Hepatocyte (in vitro differentiated cells): ENCODE data around the gene MCHR2. TPM values are rescaled to one million over a fixed set of nuclear protein-coding genes. Genes with fewer than 3 reads are reported as not detected.

ENCODE experiments used
- DNase-seq: peaks from one replicate; pipeline ENCODE4 v3.0.0-alpha.2; 2016; ENCODE audit warnings: low spot score
- H2AFZ ChIP-seq: fragments of 200-600 bp; sonication (generic); 2 replicates; pipeline ENCODE4 v1.6.0; 2016; ENCODE audit warnings: antibody characterized with exemption, mild to moderate bottlenecking
- H3K27ac ChIP-seq: fragments of 200-600 bp; sonication (generic); 2 replicates; pipeline ENCODE4 v1.5.1; 2016; ENCODE audit warnings: mild to moderate bottlenecking
- H3K27me3 ChIP-seq: fragments of 200-600 bp; sonication (generic); 2 replicates; pipeline ENCODE4 v1.6.1; 2016
- H3K36me3 ChIP-seq: fragments of 200-600 bp; sonication (generic); replicated peaks from 2 replicates; pipeline ENCODE4 v1.5.1; 2016; ENCODE audit warnings: low read depth; ENCODE audit not compliant: insufficient read depth
- H3K4me1 ChIP-seq: fragments of 200-600 bp; sonication (generic); 2 replicates; pipeline ENCODE4 v1.5.1; 2016; ENCODE audit warnings: mild to moderate bottlenecking, moderate library complexity; ENCODE audit not compliant: insufficient read depth
- H3K4me2 ChIP-seq: fragments of 200-600 bp; sonication (generic); 2 replicates; pipeline ENCODE4 v1.6.0; 2016
- H3K4me3 ChIP-seq: fragments of 200-600 bp; sonication (generic); 2 replicates; pipeline ENCODE4 v1.5.1; 2016; ENCODE audit warnings: mild to moderate bottlenecking
- H3K79me2 ChIP-seq: fragments of 200-600 bp; sonication (generic); 2 replicates; pipeline ENCODE4 v1.6.0; 2017; ENCODE audit warnings: mild to moderate bottlenecking
- H3K9me2 ChIP-seq: fragments of 200-600 bp; sonication (generic); replicated peaks from 2 replicates; pipeline ENCODE4 v1.6.0; 2017; ENCODE audit warnings: mild to moderate bottlenecking; ENCODE audit not compliant: insufficient read depth
- H3K9me3 ChIP-seq: fragments of 200-600 bp; sonication (generic); 2 replicates; pipeline ENCODE4 v1.5.1; 2016; ENCODE audit warnings: low read depth, mild to moderate bottlenecking
- H4K20me1 ChIP-seq: fragments of 200-600 bp; sonication (generic); 2 replicates; pipeline ENCODE4 v1.6.0; 2016; ENCODE audit warnings: mild to moderate bottlenecking; ENCODE audit not compliant: insufficient read depth, poor library complexity, severe bottlenecking
- CTCF ChIP-seq: fragments of 200-600 bp; sonication (generic); IDR thresholded peaks from 2 replicates; pipeline ENCODE4 v1.5.1; 2016; ENCODE audit warnings: antibody characterized with exemption, mild to moderate bottlenecking; ENCODE audit not compliant: poor library complexity
- EZH2 ChIP-seq: fragments of 200-600 bp; sonication (generic); IDR thresholded peaks from 2 replicates; pipeline ENCODE4 v1.6.1; 2016; ENCODE audit warnings: antibody characterized with exemption, mild to moderate bottlenecking, borderline replicate concordance
- EZH2phosphoT487 ChIP-seq: fragments of 200-600 bp; sonication (generic); IDR thresholded peaks from one replicate; pipeline ENCODE4 v1.6.1; 2018; ENCODE audit warnings: antibody characterized with exemption, mild to moderate bottlenecking, low read depth, moderate library complexity; ENCODE audit not compliant: unreplicated experiment, severe bottlenecking
- WGBS: methylation state at CpG from one replicate; pipeline ENCODE4 v1.1.6; 2016; ENCODE audit warnings: low lambda C conversion rate; ENCODE audit errors: missing lambda C conversion rate; 5-methylcytosine and 5-hydroxymethylcytosine counted together
- polyA plus RNA-seq: library from polyadenylated mRNA; unstranded; fragments of >200 nt; fragmentation: Nextera tagmentation; extraction: Ambion mirVana; gene quantifications from 2 replicates; pipeline ENCODE4 v1.2.1, GENCODE V29; 2016
- total RNA-seq: library from RNA; depleted of rRNA; stranded (reverse); fragments of >200 nt; gene quantifications from 2 replicates; pipeline ENCODE4 v1.2.3, GENCODE V29; 2014

MCHR2 gene
- total and polyA plus RNA-seq, 2 experiments from 2014 or later: 0.27 TPM; not detected in 1

- H3K36me3 ChIP-seq: no peaks in the 10 kb centered on the region
- no peaks in the 10 kb centered on the region for H3K4me1 ChIP-seq
- H4K20me1 ChIP-seq: no peaks in the 10 kb centered on the region
- no peak overlapping the region for H3K4me3 ChIP-seq
- no peak overlapping the region for H3K4me2 ChIP-seq
- no peaks in the 10 kb centered on the region for H3K27me3 ChIP-seq
- no peaks in the 10 kb centered on the region for H3K9me3 ChIP-seq
- H2AFZ ChIP-seq: no peak overlapping the region
- H3K79me2 ChIP-seq: no peaks in the 10 kb centered on the region
- TF ChIP-seq CTCF (no peak), EZH2phosphoT487 (no peak), EZH2 (no peak)
- no peak overlapping the region for H3K27ac ChIP-seq
- no peaks in the 10 kb centered on the region for H3K9me2 ChIP-seq
- DNase-seq: no peak
- WGBS: 78% methylated on average over 2 of the region's 2 CpGs
These were observed 53.4 kb downstream of the MCHR2 start for GRCh38 chr6:99940582-99940981.

DNA sequence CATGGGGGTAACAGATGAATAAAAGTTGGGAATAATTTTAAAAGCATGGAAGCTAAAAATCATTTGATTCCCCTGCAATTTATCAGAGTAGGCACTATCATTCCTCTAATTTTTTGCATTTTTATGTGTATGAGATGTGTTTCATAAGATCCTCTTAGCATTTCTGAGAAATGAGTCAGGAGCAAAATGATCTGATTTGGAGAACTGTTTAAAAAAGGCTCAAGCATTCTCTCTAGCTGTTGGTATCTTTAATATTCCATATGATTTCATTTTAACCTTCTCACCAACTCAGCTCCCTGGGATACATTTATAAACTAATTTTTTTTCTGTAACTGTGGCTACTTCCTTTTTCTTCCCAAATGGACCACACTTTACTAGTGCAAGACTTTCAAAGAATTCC lies 60.9 kb downstream of the MCHR2 start:
- no peaks in the 10 kb centered on the region for H3K4me1 ChIP-seq
- no peak overlapping the region for H3K4me3 ChIP-seq
- no peak overlapping the region for H2AFZ ChIP-seq
- H3K79me2 ChIP-seq: no peaks in the 10 kb centered on the region
- H3K9me2 ChIP-seq: no peaks in the 10 kb centered on the region
- no peak overlapping the region for H3K27ac ChIP-seq
- no peak for DNase-seq
- H4K20me1 ChIP-seq: no peaks in the 10 kb centered on the region
- H3K36me3 ChIP-seq: no peaks in the 10 kb centered on the region
- TF ChIP-seq EZH2phosphoT487 (no peak), EZH2 (no peak), CTCF (no peak)
- no peak overlapping the region for H3K4me2 ChIP-seq
- no peaks in the 10 kb centered on the region for H3K27me3 ChIP-seq
- no peaks in the 10 kb centered on the region for H3K9me3 ChIP-seq

GRCh38 chr6:99912657-99913056 lies 81.4 kb downstream of the MCHR2 start:
- Histone ChIP-seq H3K9me2 (no peaks in the 10 kb centered on the region), H3K79me2 (no peaks in the 10 kb centered on the region), H3K27me3 (no peaks in the 10 kb centered on the region), H4K20me1 (no peaks in the 10 kb centered on the region), H3K4me3 (no peak overlapping the region), H3K4me1 (no peaks in the 10 kb centered on the region), H2AFZ (no peak overlapping the region), H3K9me3 (no peaks in the 10 kb centered on the region), H3K36me3 (no peaks in the 10 kb centered on the region), H3K4me2 (no peak overlapping the region), H3K27ac (no peak overlapping the region)
- no peak for DNase-seq
- WGBS: 69% methylated on average over 4 of the region's 4 CpGs
- no peak for TF ChIP-seq EZH2
- TF ChIP-seq EZH2phosphoT487: no peak
- no peak for TF ChIP-seq CTCF
